Nephron progenitor cell (in vitro differentiated cells): Measurements from ENCODE around the gene PRR7.

ENCODE experiments used
- DNase-seq: peaks from one replicate; pipeline ENCODE4 v3.0.0; 2021
- H3K27ac Mint-ChIP-seq: 2 replicates; pipeline ENCODE4 v1.8.0; 2021; ENCODE audit warnings: mild to moderate bottlenecking, moderate library complexity, mixed read lengths
- H3K27me3 Mint-ChIP-seq: 2 replicates; pipeline ENCODE4 v1.8.0; 2021; ENCODE audit warnings: mild to moderate bottlenecking, low read depth, mixed read lengths; ENCODE audit not compliant: poor library complexity
- H3K36me3 Mint-ChIP-seq: 2 replicates; pipeline ENCODE4 v1.8.0; 2021; ENCODE audit warnings: low read depth, mixed read lengths
- H3K4me1 Mint-ChIP-seq: 2 replicates; pipeline ENCODE4 v1.8.0; 2021; ENCODE audit warnings: mixed read lengths
- H3K4me3 Mint-ChIP-seq: 2 replicates; pipeline ENCODE4 v1.8.0; 2021; ENCODE audit warnings: mild to moderate bottlenecking, moderate library complexity, mixed read lengths
- H3K9me3 Mint-ChIP-seq: 2 replicates; pipeline ENCODE4 v1.8.0; 2021; ENCODE audit warnings: mild to moderate bottlenecking, moderate library complexity, mixed read lengths
- TF ChIP-seq, protein P1 (sequence below): fragments of 200-600 bp; sonication (generic); IDR thresholded peaks from 2 replicates; pipeline ENCODE4 v1.5.0; 2021; ENCODE audit warnings: antibody characterized with exemption

Gene PRR7

DNA sequence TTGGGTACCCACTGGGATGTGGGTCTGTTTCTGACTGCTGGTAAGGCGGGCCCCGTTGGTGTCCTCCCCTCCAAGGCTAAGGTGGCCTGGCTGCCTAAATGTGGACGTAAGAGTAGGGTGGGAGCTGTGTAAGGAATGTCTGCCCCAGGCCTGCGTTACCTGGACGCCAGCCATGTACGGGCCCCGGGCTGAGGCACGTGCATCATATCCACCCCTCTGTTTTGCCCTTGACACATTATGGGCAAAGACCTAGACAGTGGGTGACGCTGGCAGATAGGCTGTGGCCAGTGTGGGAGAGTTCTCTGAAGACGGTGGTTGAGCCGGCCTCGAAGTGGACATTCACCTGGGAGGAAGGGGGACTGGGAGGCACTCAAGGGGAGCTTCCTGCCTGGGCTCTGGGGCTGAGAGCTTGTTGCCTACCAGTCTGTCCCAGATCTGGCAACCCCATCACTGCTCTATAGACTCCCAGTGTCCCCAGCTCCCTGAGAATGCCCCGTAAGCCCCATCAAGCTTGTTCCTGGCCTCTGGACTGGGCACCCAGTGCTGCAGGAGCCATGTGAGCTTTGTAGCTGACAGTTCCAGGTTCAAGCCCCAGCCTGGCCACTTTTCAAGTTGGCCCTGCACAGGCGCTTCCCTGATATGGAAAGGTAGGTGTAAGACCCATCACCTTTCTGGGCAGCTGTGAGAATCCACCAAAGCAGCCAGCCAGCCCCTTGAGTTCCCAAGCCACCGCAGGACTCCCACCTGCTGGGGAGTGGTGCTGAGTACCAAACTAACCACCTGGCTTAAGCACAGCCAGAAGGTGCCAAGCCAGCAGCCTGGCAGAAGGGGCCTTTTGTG lies 3.2 kb upstream of the PRR7 start:
- DNase-seq = no peak
- TF ChIP-seq, protein P1, sequence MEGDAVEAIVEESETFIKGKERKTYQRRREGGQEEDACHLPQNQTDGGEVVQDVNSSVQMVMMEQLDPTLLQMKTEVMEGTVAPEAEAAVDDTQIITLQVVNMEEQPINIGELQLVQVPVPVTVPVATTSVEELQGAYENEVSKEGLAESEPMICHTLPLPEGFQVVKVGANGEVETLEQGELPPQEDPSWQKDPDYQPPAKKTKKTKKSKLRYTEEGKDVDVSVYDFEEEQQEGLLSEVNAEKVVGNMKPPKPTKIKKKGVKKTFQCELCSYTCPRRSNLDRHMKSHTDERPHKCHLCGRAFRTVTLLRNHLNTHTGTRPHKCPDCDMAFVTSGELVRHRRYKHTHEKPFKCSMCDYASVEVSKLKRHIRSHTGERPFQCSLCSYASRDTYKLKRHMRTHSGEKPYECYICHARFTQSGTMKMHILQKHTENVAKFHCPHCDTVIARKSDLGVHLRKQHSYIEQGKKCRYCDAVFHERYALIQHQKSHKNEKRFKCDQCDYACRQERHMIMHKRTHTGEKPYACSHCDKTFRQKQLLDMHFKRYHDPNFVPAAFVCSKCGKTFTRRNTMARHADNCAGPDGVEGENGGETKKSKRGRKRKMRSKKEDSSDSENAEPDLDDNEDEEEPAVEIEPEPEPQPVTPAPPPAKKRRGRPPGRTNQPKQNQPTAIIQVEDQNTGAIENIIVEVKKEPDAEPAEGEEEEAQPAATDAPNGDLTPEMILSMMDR = no peak
- no peak overlapping the region for H3K4me3 Mint-ChIP-seq

DNA sequence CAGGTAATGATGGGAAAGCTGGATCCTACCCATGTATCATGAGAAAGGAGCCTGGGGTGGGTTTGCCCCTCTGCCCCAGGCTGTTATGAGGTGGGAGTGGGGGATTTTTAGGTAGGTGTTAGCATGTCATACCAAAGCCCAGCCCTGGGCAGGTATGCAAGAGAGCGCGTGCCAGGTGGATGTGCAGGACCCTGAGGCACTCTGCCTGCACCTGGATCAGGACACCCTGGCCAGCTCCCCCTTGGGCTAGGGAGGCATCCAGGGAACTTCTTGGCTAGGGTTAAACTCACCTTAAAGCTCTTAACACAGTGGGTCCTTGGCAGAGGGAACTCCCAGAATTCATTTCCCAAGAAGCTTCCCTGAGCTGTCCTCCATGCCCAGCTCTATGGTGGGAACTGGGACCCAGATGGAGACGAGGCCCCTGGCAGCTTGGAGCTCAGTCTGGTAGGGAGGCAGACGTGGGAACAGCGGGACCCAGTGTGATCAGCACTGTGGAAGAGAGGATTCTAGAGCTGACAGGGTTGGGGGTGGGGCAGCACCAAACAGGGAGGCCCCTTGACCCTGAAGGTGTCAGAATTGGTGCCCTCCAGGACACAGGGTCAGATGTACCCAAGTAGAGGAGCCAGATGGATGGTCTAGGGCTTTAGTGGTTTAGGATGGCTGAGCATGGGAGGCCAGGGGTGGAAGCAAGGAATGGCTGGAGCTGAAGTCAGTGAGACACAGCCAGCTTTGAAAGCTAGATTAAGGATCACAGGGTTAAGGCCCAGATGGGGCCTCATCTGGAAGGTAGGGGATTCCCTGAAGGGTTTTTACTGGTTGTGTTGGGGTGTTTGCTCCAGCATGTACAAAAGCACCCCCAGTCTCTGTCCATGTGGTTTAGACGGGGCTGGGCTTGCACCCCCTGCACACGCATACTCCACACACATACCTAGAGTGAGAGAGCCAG lies 2.2 kb upstream of the PRR7 start:
- peak overlapping the region; percentile 80 for H3K4me3 Mint-ChIP-seq
- peaks cover 44% of the 10 kb centered on the region for H3K4me1 Mint-ChIP-seq
- peak overlapping the region; percentile 97 for H3K27ac Mint-ChIP-seq
- H3K27me3 Mint-ChIP-seq = no peaks in the 10 kb centered on the region
- peaks cover 7% of the 10 kb centered on the region for H3K36me3 Mint-ChIP-seq
- no peak for DNase-seq
- TF ChIP-seq, protein P1 = no peak
- H3K9me3 Mint-ChIP-seq = peaks cover 6% of the 10 kb centered on the region

More for the DNA sequence above, 3.2 kb upstream of the PRR7 start:
- Mint-ChIP-seq H3K9me3 (peaks cover 6% of the 10 kb centered on the region), H3K36me3 (peaks cover 17% of the 10 kb centered on the region), H3K27ac (no peak overlapping the region), H3K27me3 (no peaks in the 10 kb centered on the region), H3K4me1 (peaks cover 34% of the 10 kb centered on the region)

DNA sequence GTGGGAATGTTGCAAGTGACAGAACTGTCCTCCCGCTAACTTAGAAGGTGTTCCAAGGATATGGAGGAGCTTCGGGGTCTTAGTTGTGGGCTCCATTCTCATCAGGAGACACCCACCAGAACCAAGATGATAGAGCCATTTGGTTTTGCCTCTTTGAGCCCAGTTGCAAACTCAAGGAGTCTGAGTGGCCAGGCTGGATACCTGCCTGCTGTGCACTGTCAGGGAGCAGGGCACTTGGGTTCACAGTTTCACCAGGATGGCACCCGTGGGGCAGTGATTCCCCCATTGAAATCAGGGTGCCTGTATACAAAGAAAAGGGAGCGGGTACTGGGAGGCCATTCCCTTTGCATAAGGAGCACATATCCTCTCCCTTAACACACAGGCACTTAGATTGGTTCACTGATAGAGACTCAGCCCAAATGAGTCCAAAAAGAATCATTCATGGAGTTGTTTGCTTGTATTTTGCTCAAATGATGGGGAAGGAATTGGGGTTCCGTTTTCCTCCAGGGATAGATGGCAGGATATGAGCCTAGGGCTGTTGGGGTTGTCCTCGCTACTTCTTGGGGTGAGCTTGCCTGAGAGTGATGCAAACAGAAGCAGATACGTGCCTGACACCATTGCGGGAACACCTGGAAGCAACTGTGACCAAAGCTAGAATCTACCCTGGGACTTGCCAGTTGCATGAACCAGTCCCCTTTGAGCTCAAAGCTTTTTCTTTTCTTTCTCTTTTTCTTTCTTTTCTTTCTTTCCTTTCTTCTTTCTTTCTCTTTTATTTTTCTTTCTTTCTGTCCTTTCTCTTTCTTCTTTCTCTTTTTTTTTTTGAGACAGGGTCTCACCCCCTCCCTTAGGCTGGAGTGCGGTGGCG lies 1.3 kb upstream of the PRR7 start:
- TF ChIP-seq, protein P1 = no peak
- Mint-ChIP-seq H3K27me3 (no peaks in the 10 kb centered on the region), H3K4me1 (peaks cover 44% of the 10 kb centered on the region), H3K27ac (peak overlapping the region; percentile 97), H3K4me3 (peak overlapping the region; percentile 80), H3K9me3 (no peaks in the 10 kb centered on the region), H3K36me3 (no peaks in the 10 kb centered on the region)
- DNase-seq = no peak

DNA sequence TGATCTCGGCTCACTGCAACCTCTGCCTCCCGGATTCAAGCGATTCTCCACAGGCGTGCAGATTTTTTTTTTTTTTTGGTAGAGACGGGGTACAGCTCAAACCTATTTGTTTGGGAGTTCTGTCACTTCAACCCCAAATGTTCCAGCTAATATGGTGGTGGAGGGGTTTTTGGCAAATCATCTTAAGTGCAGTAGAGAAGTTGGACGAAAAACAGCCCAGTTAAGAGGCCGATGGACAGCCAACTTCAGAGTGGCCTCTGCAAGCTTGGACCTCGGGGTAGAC lies 756 bp upstream of the PRR7 start:
- peaks cover 44% of the 10 kb centered on the region for H3K4me1 Mint-ChIP-seq
- no peaks in the 10 kb centered on the region for H3K36me3 Mint-ChIP-seq
- H3K27me3 Mint-ChIP-seq = peaks cover 2% of the 10 kb centered on the region
- H3K27ac Mint-ChIP-seq = peak overlapping the region; percentile 47
- DNase-seq = no peak
- TF ChIP-seq, protein P1 = no peak
- no peaks in the 10 kb centered on the region for H3K9me3 Mint-ChIP-seq
- H3K4me3 Mint-ChIP-seq = peak overlapping the region; percentile 80

DNA sequence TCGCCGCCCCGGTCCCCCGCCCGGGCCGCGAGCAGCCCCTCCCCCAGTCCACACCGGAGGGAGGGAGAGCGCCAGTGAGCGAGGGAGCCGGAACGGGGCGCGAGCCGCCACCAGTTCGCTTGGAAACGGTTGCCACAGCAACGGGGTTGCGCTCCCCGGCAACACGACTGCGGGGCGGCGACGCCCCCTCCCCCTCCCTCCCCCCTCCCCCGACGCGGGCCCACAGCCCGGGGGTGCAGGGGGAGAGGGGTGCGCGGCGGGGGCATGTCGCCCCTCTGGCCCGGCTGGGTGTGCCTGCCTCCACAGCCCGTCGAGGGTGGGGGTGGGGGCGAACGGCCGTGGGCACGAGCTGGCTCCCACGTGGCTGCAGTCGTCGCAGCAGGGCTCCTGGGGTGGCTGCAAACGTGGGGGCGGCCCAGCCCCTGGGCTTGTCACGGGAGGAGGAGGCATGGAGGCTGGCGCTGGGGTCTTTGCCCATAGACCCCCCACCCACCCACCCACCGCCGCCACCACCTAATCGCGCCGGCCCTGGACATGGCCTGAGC lies 524 bp downstream of the PRR7 start:
- TF ChIP-seq, protein P1 = no peak
- peak overlapping the region; percentile 66 for H3K4me3 Mint-ChIP-seq
- H3K27ac Mint-ChIP-seq = no peak overlapping the region
- H3K36me3 Mint-ChIP-seq = peaks cover 4% of the 10 kb centered on the region
- H3K4me1 Mint-ChIP-seq = peaks cover 47% of the 10 kb centered on the region
- DNase-seq = peak; percentile 82
- H3K9me3 Mint-ChIP-seq = no peaks in the 10 kb centered on the region
- peaks cover 6% of the 10 kb centered on the region for H3K27me3 Mint-ChIP-seq
